HG03378 (cell line): ENCODE data around the gene ZDHHC24.
"Not testable (repeated sequence)": the region's sequence is repeated elsewhere in the genome, so short reads cannot be mapped to it uniquely, and the experiment has no call there.

Experiments
- ATAC-seq: cut with Tn5 transposase; IDR thresholded peaks from one replicate; pipeline ENCODE4 v1.9.1; 2021; ENCODE audit warnings: mild to moderate bottlenecking, moderate library complexity; ENCODE audit not compliant: unreplicated experiment

Gene ZDHHC24

GRCh38 chr11:66546966-66547661 lies 1.3 kb upstream of the ZDHHC24 start:
- ATAC-seq = no peak

- no peak for ATAC-seq
Observed at GRCh38 chr11:66546368-66546965, 619 bp upstream of the ZDHHC24 start, which contains the start of gene ACTN3. ACTN3 (plus strand) TSS chr11:66546903; CDS start chr11:66546938, 35 bp downstream.

- ATAC-seq = not testable (repeated sequence)
Observed at GRCh38 chr11:66544952-66545351, 896 bp downstream of the ZDHHC24 start.

- ATAC-seq = no peak
Observed at GRCh38 chr11:66543263-66544107, 2.4 kb downstream of the ZDHHC24 start.

GRCh38 chr11:66542362-66542761 lies 3.5 kb downstream of the ZDHHC24 start:
- no peak for ATAC-seq

- no peak for ATAC-seq
Observed at GRCh38 chr11:66541892-66542291, 4.0 kb downstream of the ZDHHC24 start.

- not testable (repeated sequence) for ATAC-seq
Observed at GRCh38 chr11:66540598-66540997, 5.2 kb downstream of the ZDHHC24 start.

GRCh38 chr11:66539870-66540213 lies 6.0 kb downstream of the ZDHHC24 start:
- ATAC-seq = no peak

- no peak for ATAC-seq
Observed at GRCh38 chr11:66539170-66539869, 6.5 kb downstream of the ZDHHC24 start.

- no peak for ATAC-seq
Observed at GRCh38 chr11:66532784-66533183, 13.1 kb downstream of the ZDHHC24 start.

- no peak for ATAC-seq
Observed at GRCh38 chr11:66531841-66532240, 14.0 kb downstream of the ZDHHC24 start.

GRCh38 chr11:66530927-66531709 lies 14.7 kb downstream of the ZDHHC24 start:
- ATAC-seq = no peak

GRCh38 chr11:66529655-66530054 lies 16.2 kb downstream of the ZDHHC24 start:
- ATAC-seq = no peak

- ATAC-seq = no peak
Observed at GRCh38 chr11:66529069-66529468, 16.8 kb downstream of the ZDHHC24 start.

- ATAC-seq = no peak
Observed at GRCh38 chr11:66524304-66525040, 21.4 kb downstream of the ZDHHC24 start.

- no peak for ATAC-seq
Observed at GRCh38 chr11:66523611-66524010, 22.2 kb downstream of the ZDHHC24 start.

- no peak for ATAC-seq
Observed at GRCh38 chr11:66510990-66511339, 34.9 kb downstream of the ZDHHC24 start.

GRCh38 chr11:66510271-66510989 lies 35.4 kb downstream of the ZDHHC24 start, which contains the start of gene BBS1:
BBS1 (plus strand) TSS chr11:66510635; CDS start chr11:66510660, 25 bp downstream.
- peak; percentile 69 for ATAC-seq

- no peak for ATAC-seq
Observed at GRCh38 chr11:66509131-66509561, 36.7 kb downstream of the ZDHHC24 start.
